ENCODE results near the gene FAM53B.
A peak's percentile ranks its signal among the peaks of the same experiment; 100 is the strongest.

FAM53B gene

DNA sequence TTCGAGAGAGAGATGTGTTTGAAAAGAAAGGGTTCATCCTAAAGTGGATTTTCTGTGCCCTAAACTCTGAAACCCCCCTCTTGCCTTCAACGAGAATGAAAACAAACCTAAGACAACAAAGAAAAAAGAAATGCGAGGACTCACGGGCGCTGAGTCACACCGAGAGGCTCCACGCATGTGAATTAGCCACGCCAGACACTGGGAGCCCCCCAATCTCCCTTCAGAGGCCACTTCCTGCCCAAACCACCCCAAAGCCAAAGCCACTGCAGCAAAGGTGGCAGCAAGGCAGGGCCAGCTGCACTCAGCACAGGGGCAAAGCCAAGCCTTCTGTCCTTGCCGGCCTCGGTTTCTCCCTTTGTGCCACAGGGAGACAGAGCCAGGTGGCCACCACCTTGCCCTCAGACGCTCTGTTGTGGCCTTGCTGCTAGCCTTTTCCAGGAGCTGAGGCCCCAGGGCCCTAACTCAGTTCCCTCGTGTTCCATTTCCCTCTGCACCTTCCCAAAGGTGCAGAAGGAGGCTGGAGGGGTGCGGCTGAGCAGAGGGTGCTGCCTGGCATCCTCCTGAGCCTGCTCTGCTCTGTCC lies 93.3 kb downstream of the FAM53B start:
- H3K9me3 ChIP-seq = no peaks in the 10 kb centered on the region
- no peak overlapping the region for H3K4me3 ChIP-seq (ENCODE audit: low read depth in 1 of 2, low read length in 1 of 2)
- peak overlapping the region; percentile 99 for H3K27ac ChIP-seq
- H3K36me3 ChIP-seq = no peaks in the 10 kb centered on the region
- TF ChIP-seq, protein P1, sequence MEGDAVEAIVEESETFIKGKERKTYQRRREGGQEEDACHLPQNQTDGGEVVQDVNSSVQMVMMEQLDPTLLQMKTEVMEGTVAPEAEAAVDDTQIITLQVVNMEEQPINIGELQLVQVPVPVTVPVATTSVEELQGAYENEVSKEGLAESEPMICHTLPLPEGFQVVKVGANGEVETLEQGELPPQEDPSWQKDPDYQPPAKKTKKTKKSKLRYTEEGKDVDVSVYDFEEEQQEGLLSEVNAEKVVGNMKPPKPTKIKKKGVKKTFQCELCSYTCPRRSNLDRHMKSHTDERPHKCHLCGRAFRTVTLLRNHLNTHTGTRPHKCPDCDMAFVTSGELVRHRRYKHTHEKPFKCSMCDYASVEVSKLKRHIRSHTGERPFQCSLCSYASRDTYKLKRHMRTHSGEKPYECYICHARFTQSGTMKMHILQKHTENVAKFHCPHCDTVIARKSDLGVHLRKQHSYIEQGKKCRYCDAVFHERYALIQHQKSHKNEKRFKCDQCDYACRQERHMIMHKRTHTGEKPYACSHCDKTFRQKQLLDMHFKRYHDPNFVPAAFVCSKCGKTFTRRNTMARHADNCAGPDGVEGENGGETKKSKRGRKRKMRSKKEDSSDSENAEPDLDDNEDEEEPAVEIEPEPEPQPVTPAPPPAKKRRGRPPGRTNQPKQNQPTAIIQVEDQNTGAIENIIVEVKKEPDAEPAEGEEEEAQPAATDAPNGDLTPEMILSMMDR (IDR thresholded peaks at IDR 0.05) = no peak
- H3K4me1 ChIP-seq (ENCODE audit: control insufficient read depth in 1 of 2, insufficient read depth in 1 of 2, low read depth in 1 of 2, low read length in 1 of 2) = peaks cover 83 to 89% of the 10 kb centered on the region in 2 experiments
- H3K27me3 ChIP-seq = no peaks in the 10 kb centered on the region

DNA sequence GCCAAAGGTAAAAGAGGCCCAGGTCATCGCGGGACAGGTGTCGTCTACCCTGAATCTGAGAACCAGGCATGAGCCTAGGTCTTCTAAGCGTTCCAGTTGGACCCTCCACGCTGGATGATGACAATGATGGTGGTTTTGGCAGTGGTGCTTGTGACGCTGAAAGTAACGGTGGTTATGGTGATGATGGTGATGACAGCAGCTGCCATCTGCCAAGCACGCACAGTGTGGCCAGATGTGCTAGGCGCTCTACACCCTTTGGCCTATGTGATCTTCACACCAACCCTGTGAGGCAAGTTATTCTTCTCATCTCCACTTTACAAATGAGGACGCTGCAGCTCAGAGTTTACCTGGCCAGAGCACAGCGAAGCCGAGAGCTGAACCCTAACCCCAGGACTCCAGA lies 93.9 kb downstream of the FAM53B start:
- H3K9me3 ChIP-seq = no peaks in the 10 kb centered on the region
- no peaks in the 10 kb centered on the region for H3K27me3 ChIP-seq
- H3K4me1 ChIP-seq (ENCODE audit: control insufficient read depth in 1 of 2, insufficient read depth in 1 of 2, low read depth in 1 of 2, low read length in 1 of 2) = peaks cover 83 to 89% of the 10 kb centered on the region in 2 experiments
- H3K4me3 ChIP-seq (ENCODE audit: low read depth in 1 of 2, low read length in 1 of 2) = no peak overlapping the region
- no peaks in the 10 kb centered on the region for H3K36me3 ChIP-seq
- TF ChIP-seq, protein P1 (IDR thresholded peaks at IDR 0.05) = no peak
- peak overlapping the region; percentile 99 for H3K27ac ChIP-seq

DNA sequence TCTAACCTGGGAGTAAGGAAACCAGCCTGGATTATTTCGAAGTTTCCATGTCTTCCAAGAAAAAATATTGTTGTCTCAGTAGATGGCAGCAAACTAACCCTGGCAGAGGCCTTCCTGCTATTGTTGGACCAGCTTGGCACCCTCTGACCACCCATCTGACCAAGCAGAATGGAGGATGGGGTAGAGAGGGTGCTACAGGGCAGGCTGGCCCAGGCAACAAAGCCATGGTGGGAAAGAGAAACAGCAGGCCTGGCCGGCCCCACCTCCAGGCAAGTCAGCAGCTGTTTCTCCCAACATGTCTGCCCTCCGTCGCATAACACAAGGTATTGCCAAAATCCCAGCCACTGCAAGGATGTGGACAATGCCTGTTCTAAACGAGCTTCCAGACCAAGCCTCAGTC lies 95.0 kb downstream of the FAM53B start:
- Histone ChIP-seq H3K4me1 (ENCODE audit: control insufficient read depth in 1 of 2, insufficient read depth in 1 of 2, low read depth in 1 of 2, low read length in 1 of 2) (peaks cover 78 to 83% of the 10 kb centered on the region in 2 experiments), H3K9me3 (no peaks in the 10 kb centered on the region), H3K27me3 (no peaks in the 10 kb centered on the region), H3K36me3 (no peaks in the 10 kb centered on the region), H3K27ac (peak overlapping the region; percentile 99), H3K4me3 (ENCODE audit: low read depth in 1 of 2, low read length in 1 of 2) (peak overlapping the region; percentile 61 to 62)
- TF ChIP-seq, protein P1 (IDR thresholded peaks at IDR 0.05) = no peak

DNA sequence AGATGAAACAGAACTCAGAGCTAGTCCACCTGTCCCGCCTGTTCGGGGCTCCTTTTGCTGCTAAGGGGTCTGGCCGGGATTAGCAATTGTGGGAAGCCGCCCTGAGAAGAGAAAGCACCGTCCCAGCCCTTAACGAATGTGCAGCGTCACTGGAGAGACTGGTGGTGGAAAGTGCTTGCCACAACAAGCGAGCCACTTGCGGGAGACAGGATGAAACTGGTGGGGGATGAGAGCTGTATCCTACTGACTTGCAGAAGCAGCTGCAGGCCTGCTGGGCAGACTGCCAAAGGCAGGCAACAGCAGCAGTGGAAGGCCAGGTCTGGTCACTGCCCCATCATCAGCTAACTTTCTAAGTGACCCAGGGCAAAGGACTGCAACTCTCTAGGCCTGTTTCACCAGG lies 95.4 kb downstream of the FAM53B start:
- Histone ChIP-seq H3K4me3 (ENCODE audit: low read depth in 1 of 2, low read length in 1 of 2) (peak overlapping the region; percentile 61 to 62), H3K27me3 (no peaks in the 10 kb centered on the region), H3K4me1 (ENCODE audit: control insufficient read depth in 1 of 2, insufficient read depth in 1 of 2, low read depth in 1 of 2, low read length in 1 of 2) (peaks cover 73 to 86% of the 10 kb centered on the region in 2 experiments), H3K27ac (peak overlapping the region; percentile 99), H3K9me3 (no peaks in the 10 kb centered on the region), H3K36me3 (no peaks in the 10 kb centered on the region)
- TF ChIP-seq, protein P1 (IDR thresholded peaks at IDR 0.05) = peak; percentile 32

DNA sequence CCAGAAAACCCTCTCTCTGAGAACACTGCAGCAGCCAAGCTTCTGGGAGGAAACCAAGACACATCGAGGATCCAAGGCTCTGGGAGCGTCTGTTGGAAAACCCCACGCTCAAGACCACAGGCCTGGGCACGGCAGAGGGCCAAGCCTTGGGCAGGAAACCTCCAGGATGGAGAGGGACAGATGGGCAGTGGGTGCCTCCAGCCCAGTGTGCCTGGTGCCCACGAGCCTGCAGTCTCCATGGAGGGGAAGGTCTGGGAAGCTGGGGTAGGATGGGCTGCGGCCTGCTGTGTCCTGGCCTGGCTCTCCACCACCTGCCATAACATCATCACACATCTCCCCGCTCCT lies 96.1 kb downstream of the FAM53B start:
- Histone ChIP-seq H3K27me3 (no peaks in the 10 kb centered on the region), H3K4me1 (ENCODE audit: control insufficient read depth in 1 of 2, insufficient read depth in 1 of 2, low read depth in 1 of 2, low read length in 1 of 2) (peaks cover 71 to 92% of the 10 kb centered on the region in 2 experiments), H3K27ac (peak overlapping the region; percentile 99), H3K36me3 (no peaks in the 10 kb centered on the region), H3K4me3 (ENCODE audit: low read depth in 1 of 2, low read length in 1 of 2) (peak overlapping the region; percentile 61 to 62), H3K9me3 (no peaks in the 10 kb centered on the region)
- TF ChIP-seq, protein P1 (IDR thresholded peaks at IDR 0.05) = no peak
